PC-9 (cell line): Measurements from ENCODE around the gene CD6.

Experiments used
- EZH2 ChIP-seq: fragments of 200-600 bp; sonication (generic); IDR thresholded peaks from 2 replicates; pipeline ENCODE4 v1.8.0; 2017; ENCODE audit warnings: antibody characterized with exemption, low read depth
- TF ChIP-seq, protein P1 (sequence below): fragments of 200-600 bp; sonication (generic); conservative IDR thresholded peaks from 2 replicates; pipeline ENCODE4 v1.6.1; 2017; ENCODE audit warnings: mixed run types, antibody characterized with exemption, mild to moderate bottlenecking, moderate library complexity

DNA sequence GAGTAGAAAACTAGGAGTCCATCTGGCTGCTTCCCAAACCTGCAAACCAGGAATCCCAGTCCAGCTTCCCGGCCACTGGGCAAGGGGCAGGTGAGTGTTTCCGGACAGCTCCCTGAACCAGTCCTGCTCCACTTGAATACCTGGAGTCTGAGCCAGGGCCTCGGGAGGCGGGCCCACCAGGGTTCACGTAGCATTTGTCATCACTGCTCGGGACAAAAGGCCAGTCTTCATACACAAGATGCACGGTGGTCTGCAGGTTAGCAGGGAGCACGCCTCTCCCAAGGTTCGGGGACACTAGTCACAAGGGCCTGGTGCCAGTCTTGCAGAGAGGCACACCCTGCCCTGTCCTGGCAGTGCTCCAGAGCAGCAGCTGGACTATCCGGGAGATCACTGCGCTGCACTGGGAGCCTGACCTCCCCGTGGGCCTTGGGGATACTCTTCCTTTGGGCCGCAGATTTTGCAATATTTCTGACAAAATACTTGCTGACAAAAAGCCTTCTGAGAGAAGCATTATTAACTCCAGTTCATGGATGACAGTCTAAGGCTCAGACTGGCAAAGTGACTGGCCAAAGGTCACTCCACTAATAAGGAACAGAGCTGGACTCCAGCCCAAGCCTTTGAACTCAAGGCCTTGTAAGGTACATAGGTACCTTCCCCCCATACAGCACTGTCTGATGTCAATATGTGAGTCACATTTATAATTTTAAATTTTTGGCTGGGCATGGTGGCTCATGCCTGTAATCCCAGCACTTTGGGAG lies 25.1 kb downstream of the CD6 start:
- TF ChIP-seq EZH2 = no peak
- TF ChIP-seq, protein P1, sequence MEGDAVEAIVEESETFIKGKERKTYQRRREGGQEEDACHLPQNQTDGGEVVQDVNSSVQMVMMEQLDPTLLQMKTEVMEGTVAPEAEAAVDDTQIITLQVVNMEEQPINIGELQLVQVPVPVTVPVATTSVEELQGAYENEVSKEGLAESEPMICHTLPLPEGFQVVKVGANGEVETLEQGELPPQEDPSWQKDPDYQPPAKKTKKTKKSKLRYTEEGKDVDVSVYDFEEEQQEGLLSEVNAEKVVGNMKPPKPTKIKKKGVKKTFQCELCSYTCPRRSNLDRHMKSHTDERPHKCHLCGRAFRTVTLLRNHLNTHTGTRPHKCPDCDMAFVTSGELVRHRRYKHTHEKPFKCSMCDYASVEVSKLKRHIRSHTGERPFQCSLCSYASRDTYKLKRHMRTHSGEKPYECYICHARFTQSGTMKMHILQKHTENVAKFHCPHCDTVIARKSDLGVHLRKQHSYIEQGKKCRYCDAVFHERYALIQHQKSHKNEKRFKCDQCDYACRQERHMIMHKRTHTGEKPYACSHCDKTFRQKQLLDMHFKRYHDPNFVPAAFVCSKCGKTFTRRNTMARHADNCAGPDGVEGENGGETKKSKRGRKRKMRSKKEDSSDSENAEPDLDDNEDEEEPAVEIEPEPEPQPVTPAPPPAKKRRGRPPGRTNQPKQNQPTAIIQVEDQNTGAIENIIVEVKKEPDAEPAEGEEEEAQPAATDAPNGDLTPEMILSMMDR = no peak
